WTC11 (cell line): ENCODE data around the gene CLMP.

Experiments used
- CBFB ChIP-seq: sonication (generic); formaldehyde crosslinking; IDR thresholded peaks from 2 replicates; pipeline ENCODE4 v1.8.1; 2022; ENCODE audit warnings: mild to moderate bottlenecking, low read depth, missing genetic modification reagents
- CREM ChIP-seq: sonication (generic); formaldehyde crosslinking; IDR thresholded peaks from 2 replicates; pipeline ENCODE4 v1.8.1; 2022; ENCODE audit warnings: mild to moderate bottlenecking, missing genetic modification reagents, moderate library complexity
- IRF2 ChIP-seq: sonication (generic); formaldehyde crosslinking; IDR thresholded peaks from 2 replicates; pipeline ENCODE4 v1.8.0; 2022; ENCODE audit warnings: low read depth, missing genetic modification reagents, borderline replicate concordance
- JAZF1 ChIP-seq: fragments of 250-450 bp; sonication (Bioruptor Pico); IDR thresholded peaks from 2 replicates; pipeline ENCODE4 v1.9.0; 2021; ENCODE audit warnings: moderate library complexity, mild to moderate bottlenecking, inconsistent platforms
- JUN ChIP-seq: sonication (generic); formaldehyde crosslinking; IDR thresholded peaks from 2 replicates; pipeline ENCODE4 v1.8.0; 2023; ENCODE audit warnings: mild to moderate bottlenecking, missing genetic modification reagents
- RELA ChIP-seq: sonication (generic); formaldehyde crosslinking; IDR thresholded peaks from 2 replicates; pipeline ENCODE4 v1.8.1; 2022; ENCODE audit warnings: missing genetic modification reagents, mild to moderate bottlenecking, borderline replicate concordance
- SP1 ChIP-seq: sonication (generic); formaldehyde crosslinking; conservative IDR thresholded peaks from 2 replicates; pipeline ENCODE4 v1.8.1; 2022; ENCODE audit warnings: missing genetic modification reagents
- TEAD1 ChIP-seq: sonication (generic); formaldehyde crosslinking; IDR thresholded peaks from 2 replicates; pipeline ENCODE4 v1.8.0; 2022; ENCODE audit warnings: mild to moderate bottlenecking, missing genetic modification reagents
- ZNF121 ChIP-seq: sonication (generic); formaldehyde crosslinking; IDR thresholded peaks from 2 replicates; pipeline ENCODE4 v1.8.0; 2023; ENCODE audit warnings: missing genetic modification reagents
- TF ChIP-seq, protein P1 (sequence below): fragments of 200-600 bp; IDR thresholded peaks from 2 replicates; pipeline ENCODE4 v1.8.0; 2022; ENCODE audit warnings: antibody characterized with exemption
- TF ChIP-seq, protein P2 (sequence below): sonication (generic); formaldehyde crosslinking; IDR thresholded peaks from 2 replicates; pipeline ENCODE4 v1.8.1; 2023; ENCODE audit warnings: mild to moderate bottlenecking, missing genetic modification reagents, moderate library complexity
- TF ChIP-seq, protein P3 (sequence below): fragments of 250-450 bp; sonication (Bioruptor Pico); IDR thresholded peaks from 2 replicates; pipeline ENCODE4 v2.1.2; 2022; ENCODE audit warnings: mild to moderate bottlenecking, moderate library complexity
- TF ChIP-seq, protein P4 (sequence below): sonication (generic); formaldehyde crosslinking; IDR thresholded peaks from 2 replicates; pipeline ENCODE4 v1.8.0; 2022; ENCODE audit warnings: missing genetic modification reagents

DNA sequence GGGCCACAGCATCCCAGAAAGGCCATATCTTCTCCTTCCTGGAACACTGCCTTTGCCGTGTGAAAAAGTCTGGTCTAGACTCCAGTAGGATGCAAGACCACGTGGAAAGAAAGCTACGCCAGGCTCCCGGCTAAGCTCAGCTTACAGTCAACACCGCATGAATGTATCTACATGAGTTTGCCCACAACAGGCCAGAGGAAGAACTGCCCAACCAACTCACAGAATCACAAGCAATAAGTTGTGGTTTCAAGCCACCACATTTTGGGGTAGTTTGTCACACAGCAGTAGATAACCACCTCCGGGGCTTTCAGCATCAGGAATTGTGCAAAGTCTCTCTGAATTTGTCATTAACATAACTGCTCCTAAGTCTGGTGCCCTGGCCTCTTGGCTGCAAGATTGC, 160.5 kb downstream of the CLMP start:
- TF ChIP-seq ZNF121 (CRISPR knock-in tag) (no peak), CBFB (CRISPR knock-in tag) (no peak), TEAD1 (CRISPR knock-in tag) (no peak), JAZF1 (no peak), IRF2 (CRISPR knock-in tag) (no peak), JUN (CRISPR knock-in tag) (no peak), SP1 (CRISPR knock-in tag) (no peak), RELA (CRISPR knock-in tag) (no peak), CREM (no peak)
- TF ChIP-seq, protein P1, sequence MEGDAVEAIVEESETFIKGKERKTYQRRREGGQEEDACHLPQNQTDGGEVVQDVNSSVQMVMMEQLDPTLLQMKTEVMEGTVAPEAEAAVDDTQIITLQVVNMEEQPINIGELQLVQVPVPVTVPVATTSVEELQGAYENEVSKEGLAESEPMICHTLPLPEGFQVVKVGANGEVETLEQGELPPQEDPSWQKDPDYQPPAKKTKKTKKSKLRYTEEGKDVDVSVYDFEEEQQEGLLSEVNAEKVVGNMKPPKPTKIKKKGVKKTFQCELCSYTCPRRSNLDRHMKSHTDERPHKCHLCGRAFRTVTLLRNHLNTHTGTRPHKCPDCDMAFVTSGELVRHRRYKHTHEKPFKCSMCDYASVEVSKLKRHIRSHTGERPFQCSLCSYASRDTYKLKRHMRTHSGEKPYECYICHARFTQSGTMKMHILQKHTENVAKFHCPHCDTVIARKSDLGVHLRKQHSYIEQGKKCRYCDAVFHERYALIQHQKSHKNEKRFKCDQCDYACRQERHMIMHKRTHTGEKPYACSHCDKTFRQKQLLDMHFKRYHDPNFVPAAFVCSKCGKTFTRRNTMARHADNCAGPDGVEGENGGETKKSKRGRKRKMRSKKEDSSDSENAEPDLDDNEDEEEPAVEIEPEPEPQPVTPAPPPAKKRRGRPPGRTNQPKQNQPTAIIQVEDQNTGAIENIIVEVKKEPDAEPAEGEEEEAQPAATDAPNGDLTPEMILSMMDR, result no peak
- TF ChIP-seq, protein P2, sequence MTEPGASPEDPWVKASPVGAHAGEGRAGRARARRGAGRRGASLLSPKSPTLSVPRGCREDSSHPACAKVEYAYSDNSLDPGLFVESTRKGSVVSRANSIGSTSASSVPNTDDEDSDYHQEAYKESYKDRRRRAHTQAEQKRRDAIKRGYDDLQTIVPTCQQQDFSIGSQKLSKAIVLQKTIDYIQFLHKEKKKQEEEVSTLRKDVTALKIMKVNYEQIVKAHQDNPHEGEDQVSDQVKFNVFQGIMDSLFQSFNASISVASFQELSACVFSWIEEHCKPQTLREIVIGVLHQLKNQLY (CRISPR knock-in tag), result no peak
- TF ChIP-seq, protein P3, sequence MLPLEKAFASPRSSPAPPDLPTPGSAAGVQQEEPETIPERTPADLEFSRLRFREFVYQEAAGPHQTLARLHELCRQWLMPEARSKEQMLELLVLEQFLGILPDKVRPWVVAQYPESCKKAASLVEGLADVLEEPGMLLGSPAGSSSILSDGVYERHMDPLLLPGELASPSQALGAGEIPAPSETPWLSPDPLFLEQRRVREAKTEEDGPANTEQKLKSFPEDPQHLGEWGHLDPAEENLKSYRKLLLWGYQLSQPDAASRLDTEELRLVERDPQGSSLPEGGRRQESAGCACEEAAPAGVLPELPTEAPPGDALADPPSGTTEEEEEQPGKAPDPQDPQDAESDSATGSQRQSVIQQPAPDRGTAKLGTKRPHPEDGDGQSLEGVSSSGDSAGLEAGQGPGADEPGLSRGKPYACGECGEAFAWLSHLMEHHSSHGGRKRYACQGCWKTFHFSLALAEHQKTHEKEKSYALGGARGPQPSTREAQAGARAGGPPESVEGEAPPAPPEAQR (CRISPR knock-in tag), result no peak
- TF ChIP-seq, protein P4, sequence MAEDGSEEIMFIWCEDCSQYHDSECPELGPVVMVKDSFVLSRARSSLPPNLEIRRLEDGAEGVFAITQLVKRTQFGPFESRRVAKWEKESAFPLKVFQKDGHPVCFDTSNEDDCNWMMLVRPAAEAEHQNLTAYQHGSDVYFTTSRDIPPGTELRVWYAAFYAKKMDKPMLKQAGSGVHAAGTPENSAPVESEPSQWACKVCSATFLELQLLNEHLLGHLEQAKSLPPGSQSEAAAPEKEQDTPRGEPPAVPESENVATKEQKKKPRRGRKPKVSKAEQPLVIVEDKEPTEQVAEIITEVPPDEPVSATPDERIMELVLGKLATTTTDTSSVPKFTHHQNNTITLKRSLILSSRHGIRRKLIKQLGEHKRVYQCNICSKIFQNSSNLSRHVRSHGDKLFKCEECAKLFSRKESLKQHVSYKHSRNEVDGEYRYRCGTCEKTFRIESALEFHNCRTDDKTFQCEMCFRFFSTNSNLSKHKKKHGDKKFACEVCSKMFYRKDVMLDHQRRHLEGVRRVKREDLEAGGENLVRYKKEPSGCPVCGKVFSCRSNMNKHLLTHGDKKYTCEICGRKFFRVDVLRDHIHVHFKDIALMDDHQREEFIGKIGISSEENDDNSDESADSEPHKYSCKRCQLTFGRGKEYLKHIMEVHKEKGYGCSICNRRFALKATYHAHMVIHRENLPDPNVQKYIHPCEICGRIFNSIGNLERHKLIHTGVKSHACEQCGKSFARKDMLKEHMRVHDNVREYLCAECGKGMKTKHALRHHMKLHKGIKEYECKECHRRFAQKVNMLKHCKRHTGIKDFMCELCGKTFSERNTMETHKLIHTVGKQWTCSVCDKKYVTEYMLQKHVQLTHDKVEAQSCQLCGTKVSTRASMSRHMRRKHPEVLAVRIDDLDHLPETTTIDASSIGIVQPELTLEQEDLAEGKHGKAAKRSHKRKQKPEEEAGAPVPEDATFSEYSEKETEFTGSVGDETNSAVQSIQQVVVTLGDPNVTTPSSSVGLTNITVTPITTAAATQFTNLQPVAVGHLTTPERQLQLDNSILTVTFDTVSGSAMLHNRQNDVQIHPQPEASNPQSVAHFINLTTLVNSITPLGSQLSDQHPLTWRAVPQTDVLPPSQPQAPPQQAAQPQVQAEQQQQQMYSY (CRISPR knock-in tag), result no peak
